GM21786 (cell line): ENCODE measurements around the gene NLRP6.
"Not testable (repeated sequence)": the region's sequence is repeated elsewhere in the genome, so short reads cannot be mapped to it uniquely, and the experiment has no call there.

Source experiments
- ATAC-seq: cut with Tn5 transposase; IDR thresholded peaks from one replicate; pipeline ENCODE4 v1.9.1; 2021; ENCODE audit not compliant: unreplicated experiment

NLRP6 gene

GRCh38 chr11:281486-282161, 3.4 kb downstream of the NLRP6 start:
- no peak for ATAC-seq

- no peak for ATAC-seq
These were observed 4.0 kb downstream of the NLRP6 start for GRCh38 chr11:282171-282570.

- no peak for ATAC-seq
These were observed 4.6 kb downstream of the NLRP6 start for GRCh38 chr11:282630-283360.

- no peak for ATAC-seq
These were observed 5.3 kb downstream of the NLRP6 start for GRCh38 chr11:283405-284104.

- no peak for ATAC-seq
These were observed 6.2 kb downstream of the NLRP6 start for GRCh38 chr11:284105-285020.

GRCh38 chr11:285021-285893, 7.0 kb downstream of the NLRP6 start:
- no peak for ATAC-seq

- ATAC-seq, result no peak
These were observed 7.7 kb downstream of the NLRP6 start for GRCh38 chr11:285894-286220.

GRCh38 chr11:286977-287820, 9.0 kb downstream of the NLRP6 start:
- not testable (repeated sequence) for ATAC-seq

- ATAC-seq, result no peak
These were observed 9.7 kb downstream of the NLRP6 start for GRCh38 chr11:287821-288477.

GRCh38 chr11:288478-289397, 10.5 kb downstream of the NLRP6 start, which contains the start of gene PGGHG:
PGGHG (plus strand) TSS chr11:289126; CDS start chr11:289817, 691 bp downstream.
- no peak for ATAC-seq

GRCh38 chr11:289398-289711, 11.1 kb downstream of the NLRP6 start:
- ATAC-seq, result no peak

GRCh38 chr11:289712-290620, 11.8 kb downstream of the NLRP6 start:
- ATAC-seq, result no peak

GRCh38 chr11:290621-291231, 12.5 kb downstream of the NLRP6 start:
- ATAC-seq, result no peak

- ATAC-seq, result no peak
These were observed 13.3 kb downstream of the NLRP6 start for GRCh38 chr11:291281-292210.
